HepG2 (cell line): Measurements from ENCODE around the gene GKN1. TPM values are rescaled to one million over a fixed set of nuclear protein-coding genes. Genes with fewer than 3 reads are reported as not detected.
A peak's percentile ranks its signal among the peaks of the same experiment; 100 is the strongest.

Experiments used
- ATAC-seq: fragments of 200-7000 bp; cut with Tn5 transposase; 3 replicates; pipeline ENCODE4 v1.9.1; 2020; ENCODE audit warnings: mild to moderate bottlenecking, moderate library complexity
- BruUV-seq: library from RNA; stranded (reverse); fragments of 400-500 nt; replicated peaks from 2 replicates; lab custom pipeline; 2021; lab: Mats Ljungman, UMichigan
- CTCF ChIA-PET: fragments of 300-600 bp; formaldehyde crosslinking; extraction: SDS; loops from one replicate; lab custom pipeline; 2021; ENCODE audit warnings: low total read pairs, inconsistent platforms, low intra/inter-chr PET ratio; lab: Yijun Ruan, JAX
- POLR2A ChIA-PET: fragments of 350-600 bp; sonication (Branson Sonifier 250); formaldehyde crosslinking; loops from one replicate; lab custom pipeline; 2020; ENCODE audit warnings: antibody characterized with exemption, inconsistent platforms; lab: Yijun Ruan, JAX
- DNase-seq: peaks from one replicate; pipeline ENCODE4 v3.0.0-alpha.2; 2015; ENCODE audit warnings: low spot score
- FAIRE-seq: peaks from 3 replicates; lab custom pipeline; 2011; peaks lifted over from hg19 to GRCh38; lab: Jason Lieb, UNC
- H2AFZ ChIP-seq: one replicate; pipeline ENCODE4 v1.6.1; 2011; ENCODE audit warnings: low read length, inconsistent platforms
- H3K27ac ChIP-seq: fragments of 300-600 bp; 3 replicates; pipeline ENCODE4 v1.8.0; 2011; ENCODE audit warnings: mixed run types, mild to moderate bottlenecking, mixed read lengths, low read length, inconsistent platforms; ENCODE audit not compliant: insufficient read depth; ENCODE audit errors: extremely low read length
- H3K27me3 ChIP-seq, 2 experiments: fragments of 200-600 bp in 1 of 2; 2 replicates in 1 of 2; 3 replicates in 1 of 2; pipeline versions ENCODE4 v1.6.0 to v1.8.0; 2011; ENCODE audit warnings: low read length in 2 of 2, mild to moderate bottlenecking in 2 of 2, moderate library complexity in 2 of 2, inconsistent platforms in 1 of 2; ENCODE audit not compliant: insufficient read depth in 2 of 2, control insufficient read depth in 1 of 2
- H3K36me3 ChIP-seq, 2 experiments: fragments of 200-600 bp in 1 of 2; replicated peaks in 1 of 2; 2 replicates in 1 of 2; 3 replicates in 1 of 2; pipeline versions ENCODE4 v1.5.1 to v1.8.0; 2011; ENCODE audit warnings: low read length in 2 of 2, inconsistent platforms in 1 of 2; ENCODE audit not compliant: insufficient read depth in 2 of 2, control insufficient read depth in 1 of 2
- H3K4me1 ChIP-seq: 2 replicates; pipeline ENCODE4 v1.5.1; 2012; ENCODE audit warnings: low read length, inconsistent platforms; ENCODE audit not compliant: insufficient read depth
- H3K4me2 ChIP-seq: 2 replicates; pipeline ENCODE4 v1.6.0; 2011; ENCODE audit warnings: low read depth, low read length, inconsistent platforms
- H3K4me3 ChIP-seq, 3 experiments: fragments of 200-600 bp in 1 of 3; sonication (generic), shearing (Covaris generic) in 1 of 3; replicated peaks in 1 of 3; 2 replicates each; pipeline ENCODE4 v1.5.1; 2011 to 2016; ENCODE audit warnings: low read length in 3 of 3, inconsistent platforms in 2 of 3, low read depth in 2 of 3, mild to moderate bottlenecking in 2 of 3, control low read depth in 1 of 3, mixed read lengths in 1 of 3; ENCODE audit not compliant: insufficient read depth in 1 of 3
- H3K79me2 ChIP-seq: one replicate; pipeline ENCODE4 v1.6.1; 2011; ENCODE audit warnings: low read length, inconsistent platforms; ENCODE audit not compliant: insufficient read depth
- H3K9ac ChIP-seq: 2 replicates; pipeline ENCODE4 v1.6.0; 2011; ENCODE audit warnings: mild to moderate bottlenecking, low read depth, low read length, inconsistent platforms; ENCODE audit not compliant: insufficient read depth
- H3K9me3 ChIP-seq: 2 replicates; pipeline ENCODE4 v1.5.1; 2012; ENCODE audit warnings: mild to moderate bottlenecking, low read length
- H4K20me1 ChIP-seq: 2 replicates; pipeline ENCODE4 v1.6.0; 2011; ENCODE audit warnings: inconsistent platforms, mild to moderate bottlenecking, low read length, moderate library complexity; ENCODE audit not compliant: insufficient read depth
- ARNT ChIP-seq: fragments of 450-650 bp; IDR thresholded peaks from 2 replicates; pipeline ENCODE4 v1.6.1; 2017
- ATF7-NPFF ChIP-seq: sonication (generic); formaldehyde crosslinking; IDR thresholded peaks from 2 replicates; pipeline ENCODE4 v1.8.1; 2023; ENCODE audit warnings: mild to moderate bottlenecking, low read depth, missing genetic modification reagents, moderate library complexity
- CHCHD3 ChIP-seq: sonication (generic); formaldehyde crosslinking; IDR thresholded peaks from 2 replicates; pipeline ENCODE4 v1.8.0; 2022; ENCODE audit warnings: mild to moderate bottlenecking, missing genetic modification reagents, moderate library complexity
- MAFF ChIP-seq: IDR thresholded peaks from 2 replicates; pipeline ENCODE4 v1.6.1; 2011; ENCODE audit warnings: low read depth, low read length, improper control_type of control experiment
- MIXL1 ChIP-seq: IDR thresholded peaks from 2 replicates; pipeline ENCODE4 v1.6.1; 2016
- MTF2 ChIP-seq: sonication (generic); formaldehyde crosslinking; IDR thresholded peaks from 2 replicates; pipeline ENCODE4 v1.5.0; 2020; ENCODE audit warnings: missing genetic modification reagents, borderline replicate concordance
- PHF21A ChIP-seq: sonication (generic); formaldehyde crosslinking; IDR thresholded peaks from 2 replicates; pipeline ENCODE4 v1.5.0; 2020; ENCODE audit warnings: mild to moderate bottlenecking, missing genetic modification reagents
- RAD21 ChIP-seq: fragments of 450-650 bp; formaldehyde crosslinking; IDR thresholded peaks from 2 replicates; pipeline ENCODE4 v1.5.0; 2020; ENCODE audit warnings: mild to moderate bottlenecking
- SMC3 ChIP-seq: IDR thresholded peaks from 2 replicates; pipeline ENCODE4 v1.6.1; 2011; ENCODE audit warnings: low read length, improper control_type of control experiment
- ZNF121 ChIP-seq: sonication (generic); formaldehyde crosslinking; IDR thresholded peaks from 2 replicates; pipeline ENCODE4 v1.5.0; 2020; ENCODE audit warnings: mild to moderate bottlenecking, missing genetic modification reagents
- ZNF34 ChIP-seq: sonication (generic); formaldehyde crosslinking; IDR thresholded peaks from 2 replicates; pipeline ENCODE4 v1.4.0; 2020; ENCODE audit warnings: mild to moderate bottlenecking, missing genetic modification reagents, borderline replicate concordance
- ZNF652 ChIP-seq: IDR thresholded peaks from 2 replicates; pipeline ENCODE4 v1.6.1; 2016; ENCODE audit warnings: low read depth, borderline replicate concordance
- WGBS: methylation state at CpG from one replicate; pipeline ENCODE4 v1.1.6; 2017; ENCODE audit warnings: low lambda C conversion rate; 5-methylcytosine and 5-hydroxymethylcytosine counted together
- in situ Hi-C: cut with HindIII; loops from 2 replicates; pipeline ENCODE4 v1.10.0; 2017; ENCODE audit warnings: low pct_unique_long_range_greater_than_20kb; ENCODE audit not compliant: extremely low pct_ligation_motif_present
- intact Hi-C: fragments of 100-400 bp; cut with micrococcal nuclease; formaldehyde crosslinking; loops from one replicate; pipeline ENCODE4 v1.10.0; 2022; ENCODE audit not compliant: unreplicated experiment
- polyA plus RNA-seq, 8 experiments: library from polyadenylated mRNA; depleted of rRNA in 3 of 8; stranded (reverse) in 7 of 8; unstranded in 1 of 8; fragments of >200 nt; fragmentation: Illumina TruSeq in 4 of 8; extraction: Trizol in 4 of 8; gene quantifications; 2 replicates each; pipeline versions ENCODE4 v1.2.1 to v1.2.3, GENCODE V29; 2011 to 2016; ENCODE audit warnings: low read depth in 4 of 8, missing spikeins in 1 of 8, mixed read lengths in 1 of 8; ENCODE audit not compliant: insufficient read depth in 1 of 8
- total RNA-seq, 5 experiments: library from RNA; depleted of rRNA; stranded (reverse); fragments of >200 nt; fragmentation: Illumina TruSeq; extraction: Trizol; gene quantifications; 2 replicates each; pipeline ENCODE4 v1.2.3, GENCODE V29; 2016; ENCODE audit warnings: low read depth in 1 of 5
- TF ChIP-seq, protein P1 (sequence below): sonication (generic); formaldehyde crosslinking; IDR thresholded peaks from 2 replicates; pipeline ENCODE4 v1.4.0; 2020; ENCODE audit warnings: missing genetic modification reagents
- TF ChIP-seq, protein P2 (sequence below): sonication (generic); formaldehyde crosslinking; IDR thresholded peaks from 2 replicates; pipeline ENCODE4 v1.5.0; 2020; ENCODE audit warnings: mild to moderate bottlenecking, missing genetic modification reagents
- TF ChIP-seq, protein P3 (sequence below): sonication (generic); formaldehyde crosslinking; IDR thresholded peaks from 2 replicates; pipeline ENCODE4 v1.8.1; 2023; ENCODE audit warnings: missing genetic modification reagents, mild to moderate bottlenecking, borderline replicate concordance

The GKN1 gene
- total and polyA plus RNA-seq, 2 of the 13 experiments (the other 11 are each of a cell fraction or from before 2014, with no cell fraction given) = not detected

DNA sequence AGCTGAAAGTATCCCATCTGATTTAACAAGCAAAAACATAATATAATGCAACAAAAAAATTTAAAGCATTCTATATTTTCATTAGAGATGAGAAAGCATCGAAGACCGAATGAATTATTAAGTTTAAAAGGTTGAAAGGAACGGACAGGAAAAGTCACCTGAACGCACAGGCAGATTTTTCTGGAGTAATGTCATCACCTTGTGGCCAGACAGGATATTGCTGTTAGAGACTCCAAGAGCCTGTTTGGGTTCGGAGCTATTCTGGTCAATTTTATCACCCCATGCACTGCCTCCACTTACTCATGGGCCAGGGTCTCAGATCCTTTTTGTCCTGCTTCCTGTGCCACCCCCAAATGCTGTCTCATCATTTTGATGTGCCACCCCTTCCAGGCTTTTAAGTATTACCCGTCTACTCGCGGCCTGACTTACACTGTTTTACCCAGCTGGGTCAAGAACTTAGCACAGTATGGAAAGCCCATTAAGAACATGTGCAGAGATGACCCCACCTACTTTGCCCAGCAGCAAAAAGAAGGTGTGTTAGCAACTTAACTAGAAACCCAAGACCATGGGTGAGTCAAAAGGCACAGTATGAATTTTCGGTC is 49.0 kb upstream of the GKN1 start:
- FAIRE-seq (peak; percentile 93), ATAC-seq (peak; percentile 89), DNase-seq (peak; percentile 55)
- H3K27me3 ChIP-seq = peaks cover 0 to 35% of the 10 kb centered on the region in 2 experiments; a peak in 4 of 5 replicates
- ChIA-PET POLR2A (no interaction called here), CTCF (interaction anchor here (0.8 to 2.4 kb wide), 6 partner anchors 86 to 462 kb away, joined by 3 to 30 read pairs (median 4); no protein-coding TSS in a partner anchor)
- no peaks in the 10 kb centered on the region for H3K9me3 ChIP-seq
- in situ Hi-C loops (loop anchor here (10.0 kb wide), 1 partner anchor 461 kb away; the partner anchor contains the start of genes APLF and FBXO48), intact Hi-C loops (loop anchor here (1.0 to 5.0 kb wide), 3 partner anchors 174 to 463 kb away; no protein-coding TSS in a partner anchor)
- H2AFZ ChIP-seq = no peak overlapping the region
- no peak overlapping the region for H3K27ac ChIP-seq
- H3K36me3 ChIP-seq = no peaks in the 10 kb centered on the region
- WGBS = 9% methylated on average over 9 of the region's 9 CpGs
- BruUV-seq = no TSS peak
- H3K4me1 ChIP-seq = peaks cover 8% of the 10 kb centered on the region; the same call in 1 of the 2 replicates
- no peaks in the 10 kb centered on the region for H4K20me1 ChIP-seq
- H3K4me2 ChIP-seq = no peak overlapping the region
- no peak overlapping the region for H3K4me3 ChIP-seq
- H3K9ac ChIP-seq = no peak overlapping the region
- H3K79me2 ChIP-seq = no peaks in the 10 kb centered on the region
- TF ChIP-seq MAFF (peak; percentile 46), ARNT (no peak), PHF21A (no peak), RAD21 (CRISPR knock-in tag) (peak; percentile 76), SMC3 (peak; percentile 90), MIXL1 (CRISPR knock-in tag) (no peak), MTF2 (peak; percentile 60; the same call in 1 of the 2 replicates), ATF7-NPFF (CRISPR knock-in tag) (no peak), CHCHD3 (CRISPR knock-in tag) (no peak), ZNF121 (CRISPR knock-in tag) (no peak), ZNF652 (CRISPR knock-in tag) (no peak), ZNF34 (CRISPR knock-in tag) (no peak)
- TF ChIP-seq, protein P1, sequence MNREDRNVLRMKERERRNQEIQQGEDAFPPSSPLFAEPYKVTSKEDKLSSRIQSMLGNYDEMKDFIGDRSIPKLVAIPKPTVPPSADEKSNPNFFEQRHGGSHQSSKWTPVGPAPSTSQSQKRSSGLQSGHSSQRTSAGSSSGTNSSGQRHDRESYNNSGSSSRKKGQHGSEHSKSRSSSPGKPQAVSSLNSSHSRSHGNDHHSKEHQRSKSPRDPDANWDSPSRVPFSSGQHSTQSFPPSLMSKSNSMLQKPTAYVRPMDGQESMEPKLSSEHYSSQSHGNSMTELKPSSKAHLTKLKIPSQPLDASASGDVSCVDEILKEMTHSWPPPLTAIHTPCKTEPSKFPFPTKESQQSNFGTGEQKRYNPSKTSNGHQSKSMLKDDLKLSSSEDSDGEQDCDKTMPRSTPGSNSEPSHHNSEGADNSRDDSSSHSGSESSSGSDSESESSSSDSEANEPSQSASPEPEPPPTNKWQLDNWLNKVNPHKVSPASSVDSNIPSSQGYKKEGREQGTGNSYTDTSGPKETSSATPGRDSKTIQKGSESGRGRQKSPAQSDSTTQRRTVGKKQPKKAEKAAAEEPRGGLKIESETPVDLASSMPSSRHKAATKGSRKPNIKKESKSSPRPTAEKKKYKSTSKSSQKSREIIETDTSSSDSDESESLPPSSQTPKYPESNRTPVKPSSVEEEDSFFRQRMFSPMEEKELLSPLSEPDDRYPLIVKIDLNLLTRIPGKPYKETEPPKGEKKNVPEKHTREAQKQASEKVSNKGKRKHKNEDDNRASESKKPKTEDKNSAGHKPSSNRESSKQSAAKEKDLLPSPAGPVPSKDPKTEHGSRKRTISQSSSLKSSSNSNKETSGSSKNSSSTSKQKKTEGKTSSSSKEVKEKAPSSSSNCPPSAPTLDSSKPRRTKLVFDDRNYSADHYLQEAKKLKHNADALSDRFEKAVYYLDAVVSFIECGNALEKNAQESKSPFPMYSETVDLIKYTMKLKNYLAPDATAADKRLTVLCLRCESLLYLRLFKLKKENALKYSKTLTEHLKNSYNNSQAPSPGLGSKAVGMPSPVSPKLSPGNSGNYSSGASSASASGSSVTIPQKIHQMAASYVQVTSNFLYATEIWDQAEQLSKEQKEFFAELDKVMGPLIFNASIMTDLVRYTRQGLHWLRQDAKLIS (CRISPR knock-in tag) = no peak
- TF ChIP-seq, protein P2, sequence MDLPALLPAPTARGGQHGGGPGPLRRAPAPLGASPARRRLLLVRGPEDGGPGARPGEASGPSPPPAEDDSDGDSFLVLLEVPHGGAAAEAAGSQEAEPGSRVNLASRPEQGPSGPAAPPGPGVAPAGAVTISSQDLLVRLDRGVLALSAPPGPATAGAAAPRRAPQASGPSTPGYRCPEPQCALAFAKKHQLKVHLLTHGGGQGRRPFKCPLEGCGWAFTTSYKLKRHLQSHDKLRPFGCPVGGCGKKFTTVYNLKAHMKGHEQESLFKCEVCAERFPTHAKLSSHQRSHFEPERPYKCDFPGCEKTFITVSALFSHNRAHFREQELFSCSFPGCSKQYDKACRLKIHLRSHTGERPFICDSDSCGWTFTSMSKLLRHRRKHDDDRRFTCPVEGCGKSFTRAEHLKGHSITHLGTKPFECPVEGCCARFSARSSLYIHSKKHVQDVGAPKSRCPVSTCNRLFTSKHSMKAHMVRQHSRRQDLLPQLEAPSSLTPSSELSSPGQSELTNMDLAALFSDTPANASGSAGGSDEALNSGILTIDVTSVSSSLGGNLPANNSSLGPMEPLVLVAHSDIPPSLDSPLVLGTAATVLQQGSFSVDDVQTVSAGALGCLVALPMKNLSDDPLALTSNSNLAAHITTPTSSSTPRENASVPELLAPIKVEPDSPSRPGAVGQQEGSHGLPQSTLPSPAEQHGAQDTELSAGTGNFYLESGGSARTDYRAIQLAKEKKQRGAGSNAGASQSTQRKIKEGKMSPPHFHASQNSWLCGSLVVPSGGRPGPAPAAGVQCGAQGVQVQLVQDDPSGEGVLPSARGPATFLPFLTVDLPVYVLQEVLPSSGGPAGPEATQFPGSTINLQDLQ (CRISPR knock-in tag) = no peak
- TF ChIP-seq, protein P3, sequence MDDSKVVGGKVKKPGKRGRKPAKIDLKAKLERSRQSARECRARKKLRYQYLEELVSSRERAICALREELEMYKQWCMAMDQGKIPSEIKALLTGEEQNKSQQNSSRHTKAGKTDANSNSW (CRISPR knock-in tag) = no peak
